Gastroesophageal sphincter (tissue), 3 donors: ENCODE data around the gene DOK1.

Experiments
- EP300 ChIP-seq: sonication (generic); formaldehyde crosslinking; IDR thresholded peaks from one replicate; pipeline ENCODE4 v1.6.1; 2017; ENCODE audit warnings: antibody characterized with exemption, mild to moderate bottlenecking
- POLR2AphosphoS5 ChIP-seq: sonication (generic); formaldehyde crosslinking; IDR thresholded peaks from one replicate; pipeline ENCODE4 v1.6.1; 2017; ENCODE audit warnings: antibody characterized with exemption
- TF ChIP-seq, protein P1 (sequence below), 4 experiments: fragments of 200-600 bp in 2 of 4; fragments of 450-650 bp in 2 of 4; sonication (generic) in 1 of 4; IDR thresholded peaks; one replicate each; pipeline ENCODE4 v1.5.1; 2017 to 2019; ENCODE audit warnings: antibody characterized with exemption in 4 of 4, mild to moderate bottlenecking in 2 of 4, moderate library complexity in 2 of 4

DNA sequence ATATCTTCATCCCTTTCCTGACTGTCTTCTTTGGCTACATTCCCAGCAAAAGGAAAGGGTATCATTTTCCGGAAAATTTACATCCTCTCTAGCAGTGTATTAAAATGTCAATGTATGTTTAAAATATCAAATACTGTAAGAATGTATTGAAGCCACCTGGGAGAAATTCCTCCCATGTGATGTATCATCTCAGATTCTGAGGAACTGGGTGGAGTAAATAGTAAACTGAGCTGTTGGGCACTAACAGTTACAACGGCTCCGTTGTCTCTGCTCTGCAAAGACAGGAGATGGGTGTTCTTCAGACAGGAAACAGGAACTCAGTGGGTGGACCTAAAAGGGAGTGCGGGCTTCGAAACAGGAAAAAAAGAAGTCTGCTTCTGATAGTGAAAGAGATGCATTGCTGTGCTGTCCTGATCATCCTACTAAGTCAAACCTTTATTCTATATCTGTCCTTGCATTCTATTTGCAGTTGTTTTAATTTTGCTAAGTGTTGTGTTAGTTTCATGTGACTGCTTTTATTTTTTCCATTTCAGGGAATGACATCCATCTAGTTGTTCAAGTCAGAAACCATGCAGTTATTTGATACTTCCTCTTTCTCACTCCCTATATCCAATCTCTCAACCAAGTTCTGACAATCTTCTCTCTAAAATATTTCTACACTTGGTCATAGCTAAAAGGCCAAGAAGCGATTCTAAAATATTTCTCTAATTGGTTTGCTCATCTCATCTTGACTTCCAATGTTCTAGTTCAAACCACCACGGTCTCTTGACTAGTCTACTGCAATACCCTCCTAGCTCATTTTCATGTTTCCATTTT is 19.4 kb downstream of the DOK1 start:
- TF ChIP-seq, protein P1, sequence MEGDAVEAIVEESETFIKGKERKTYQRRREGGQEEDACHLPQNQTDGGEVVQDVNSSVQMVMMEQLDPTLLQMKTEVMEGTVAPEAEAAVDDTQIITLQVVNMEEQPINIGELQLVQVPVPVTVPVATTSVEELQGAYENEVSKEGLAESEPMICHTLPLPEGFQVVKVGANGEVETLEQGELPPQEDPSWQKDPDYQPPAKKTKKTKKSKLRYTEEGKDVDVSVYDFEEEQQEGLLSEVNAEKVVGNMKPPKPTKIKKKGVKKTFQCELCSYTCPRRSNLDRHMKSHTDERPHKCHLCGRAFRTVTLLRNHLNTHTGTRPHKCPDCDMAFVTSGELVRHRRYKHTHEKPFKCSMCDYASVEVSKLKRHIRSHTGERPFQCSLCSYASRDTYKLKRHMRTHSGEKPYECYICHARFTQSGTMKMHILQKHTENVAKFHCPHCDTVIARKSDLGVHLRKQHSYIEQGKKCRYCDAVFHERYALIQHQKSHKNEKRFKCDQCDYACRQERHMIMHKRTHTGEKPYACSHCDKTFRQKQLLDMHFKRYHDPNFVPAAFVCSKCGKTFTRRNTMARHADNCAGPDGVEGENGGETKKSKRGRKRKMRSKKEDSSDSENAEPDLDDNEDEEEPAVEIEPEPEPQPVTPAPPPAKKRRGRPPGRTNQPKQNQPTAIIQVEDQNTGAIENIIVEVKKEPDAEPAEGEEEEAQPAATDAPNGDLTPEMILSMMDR (IDR thresholded peaks at IDR 0.05): no peak
- TF ChIP-seq POLR2AphosphoS5 (no peak), EP300 (no peak)
